SK-N-SH (cell line): Measurements from ENCODE around the gene SLC45A3.

Experiments used
- MXI1 ChIP-seq: IDR thresholded peaks from 2 replicates; pipeline ENCODE4 v1.6.1; 2012; ENCODE audit warnings: mild to moderate bottlenecking, low read depth, low read length, improper control_type of control experiment
- TAF1 ChIP-seq: IDR thresholded peaks from 2 replicates; pipeline ENCODE4 v1.6.1; 2012; ENCODE audit warnings: low read depth, mild to moderate bottlenecking, low read length, moderate library complexity, borderline replicate concordance
- TF ChIP-seq, protein P1 (sequence below): IDR thresholded peaks from 2 replicates; pipeline ENCODE4 v1.6.1; 2012; ENCODE audit warnings: mild to moderate bottlenecking, low read depth, low read length, moderate library complexity
- TF ChIP-seq, protein P2 (sequence below): fragments of 200-600 bp; sonication (generic); IDR thresholded peaks from 2 replicates; pipeline ENCODE4 v1.6.1; 2017; ENCODE audit warnings: antibody characterized with exemption, mild to moderate bottlenecking, moderate library complexity

DNA sequence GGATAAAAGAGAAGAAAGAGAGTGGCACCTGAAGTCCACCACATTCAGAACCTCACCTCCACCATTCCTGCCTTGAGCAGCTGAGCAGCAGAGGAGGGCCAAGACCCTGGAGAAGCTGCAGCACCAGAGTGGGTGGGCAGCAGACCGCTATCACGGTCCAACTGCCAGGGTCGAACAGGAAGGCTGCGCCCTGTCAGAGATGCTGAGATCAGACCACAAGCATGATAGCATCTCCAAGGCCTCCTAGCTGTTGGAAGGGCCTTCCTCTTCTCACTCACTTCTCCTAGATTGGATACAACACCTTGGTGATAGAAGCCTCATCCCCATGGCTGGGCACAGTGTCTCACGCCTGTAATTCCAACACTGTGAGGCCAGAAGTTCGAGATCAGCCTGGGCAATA lies 12.1 kb upstream of the SLC45A3 start:
- TF ChIP-seq, protein P1, sequence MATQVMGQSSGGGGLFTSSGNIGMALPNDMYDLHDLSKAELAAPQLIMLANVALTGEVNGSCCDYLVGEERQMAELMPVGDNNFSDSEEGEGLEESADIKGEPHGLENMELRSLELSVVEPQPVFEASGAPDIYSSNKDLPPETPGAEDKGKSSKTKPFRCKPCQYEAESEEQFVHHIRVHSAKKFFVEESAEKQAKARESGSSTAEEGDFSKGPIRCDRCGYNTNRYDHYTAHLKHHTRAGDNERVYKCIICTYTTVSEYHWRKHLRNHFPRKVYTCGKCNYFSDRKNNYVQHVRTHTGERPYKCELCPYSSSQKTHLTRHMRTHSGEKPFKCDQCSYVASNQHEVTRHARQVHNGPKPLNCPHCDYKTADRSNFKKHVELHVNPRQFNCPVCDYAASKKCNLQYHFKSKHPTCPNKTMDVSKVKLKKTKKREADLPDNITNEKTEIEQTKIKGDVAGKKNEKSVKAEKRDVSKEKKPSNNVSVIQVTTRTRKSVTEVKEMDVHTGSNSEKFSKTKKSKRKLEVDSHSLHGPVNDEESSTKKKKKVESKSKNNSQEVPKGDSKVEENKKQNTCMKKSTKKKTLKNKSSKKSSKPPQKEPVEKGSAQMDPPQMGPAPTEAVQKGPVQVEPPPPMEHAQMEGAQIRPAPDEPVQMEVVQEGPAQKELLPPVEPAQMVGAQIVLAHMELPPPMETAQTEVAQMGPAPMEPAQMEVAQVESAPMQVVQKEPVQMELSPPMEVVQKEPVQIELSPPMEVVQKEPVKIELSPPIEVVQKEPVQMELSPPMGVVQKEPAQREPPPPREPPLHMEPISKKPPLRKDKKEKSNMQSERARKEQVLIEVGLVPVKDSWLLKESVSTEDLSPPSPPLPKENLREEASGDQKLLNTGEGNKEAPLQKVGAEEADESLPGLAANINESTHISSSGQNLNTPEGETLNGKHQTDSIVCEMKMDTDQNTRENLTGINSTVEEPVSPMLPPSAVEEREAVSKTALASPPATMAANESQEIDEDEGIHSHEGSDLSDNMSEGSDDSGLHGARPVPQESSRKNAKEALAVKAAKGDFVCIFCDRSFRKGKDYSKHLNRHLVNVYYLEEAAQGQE = no peak
- TF ChIP-seq, protein P2, sequence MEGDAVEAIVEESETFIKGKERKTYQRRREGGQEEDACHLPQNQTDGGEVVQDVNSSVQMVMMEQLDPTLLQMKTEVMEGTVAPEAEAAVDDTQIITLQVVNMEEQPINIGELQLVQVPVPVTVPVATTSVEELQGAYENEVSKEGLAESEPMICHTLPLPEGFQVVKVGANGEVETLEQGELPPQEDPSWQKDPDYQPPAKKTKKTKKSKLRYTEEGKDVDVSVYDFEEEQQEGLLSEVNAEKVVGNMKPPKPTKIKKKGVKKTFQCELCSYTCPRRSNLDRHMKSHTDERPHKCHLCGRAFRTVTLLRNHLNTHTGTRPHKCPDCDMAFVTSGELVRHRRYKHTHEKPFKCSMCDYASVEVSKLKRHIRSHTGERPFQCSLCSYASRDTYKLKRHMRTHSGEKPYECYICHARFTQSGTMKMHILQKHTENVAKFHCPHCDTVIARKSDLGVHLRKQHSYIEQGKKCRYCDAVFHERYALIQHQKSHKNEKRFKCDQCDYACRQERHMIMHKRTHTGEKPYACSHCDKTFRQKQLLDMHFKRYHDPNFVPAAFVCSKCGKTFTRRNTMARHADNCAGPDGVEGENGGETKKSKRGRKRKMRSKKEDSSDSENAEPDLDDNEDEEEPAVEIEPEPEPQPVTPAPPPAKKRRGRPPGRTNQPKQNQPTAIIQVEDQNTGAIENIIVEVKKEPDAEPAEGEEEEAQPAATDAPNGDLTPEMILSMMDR = no peak
- no peak for TF ChIP-seq TAF1
- no peak for TF ChIP-seq MXI1
